Measurements from ENCODE around the gene TANC1.

DNA sequence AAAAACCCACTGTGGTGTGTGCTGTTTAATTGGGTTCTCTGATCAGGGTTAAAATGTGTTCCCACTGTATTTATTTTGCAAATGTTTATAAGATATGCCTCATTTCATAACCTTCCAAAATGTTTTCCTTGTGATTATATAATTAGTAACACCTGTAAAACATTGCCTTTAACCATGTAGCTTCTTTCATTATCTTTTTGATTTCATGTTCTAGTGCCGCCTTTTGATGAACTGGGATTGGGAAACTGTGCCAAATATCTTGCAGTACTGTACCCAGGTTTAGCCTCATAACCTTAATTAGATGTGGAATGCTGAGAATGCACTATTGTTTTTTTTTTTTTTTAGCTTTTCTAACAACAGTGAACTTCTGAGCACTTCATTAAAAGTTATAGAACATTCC, 96.9 kb downstream of the TANC1 start:
- TF ChIP-seq, protein P1, sequence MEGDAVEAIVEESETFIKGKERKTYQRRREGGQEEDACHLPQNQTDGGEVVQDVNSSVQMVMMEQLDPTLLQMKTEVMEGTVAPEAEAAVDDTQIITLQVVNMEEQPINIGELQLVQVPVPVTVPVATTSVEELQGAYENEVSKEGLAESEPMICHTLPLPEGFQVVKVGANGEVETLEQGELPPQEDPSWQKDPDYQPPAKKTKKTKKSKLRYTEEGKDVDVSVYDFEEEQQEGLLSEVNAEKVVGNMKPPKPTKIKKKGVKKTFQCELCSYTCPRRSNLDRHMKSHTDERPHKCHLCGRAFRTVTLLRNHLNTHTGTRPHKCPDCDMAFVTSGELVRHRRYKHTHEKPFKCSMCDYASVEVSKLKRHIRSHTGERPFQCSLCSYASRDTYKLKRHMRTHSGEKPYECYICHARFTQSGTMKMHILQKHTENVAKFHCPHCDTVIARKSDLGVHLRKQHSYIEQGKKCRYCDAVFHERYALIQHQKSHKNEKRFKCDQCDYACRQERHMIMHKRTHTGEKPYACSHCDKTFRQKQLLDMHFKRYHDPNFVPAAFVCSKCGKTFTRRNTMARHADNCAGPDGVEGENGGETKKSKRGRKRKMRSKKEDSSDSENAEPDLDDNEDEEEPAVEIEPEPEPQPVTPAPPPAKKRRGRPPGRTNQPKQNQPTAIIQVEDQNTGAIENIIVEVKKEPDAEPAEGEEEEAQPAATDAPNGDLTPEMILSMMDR (IDR thresholded peaks at IDR 0.05), result no peak
- no peak for TF ChIP-seq POLR2A (IDR thresholded peaks at IDR 0.05)
